ENCODE results near the gene ACVRL1.
A peak's percentile ranks its signal among the peaks of the same experiment; 100 is the strongest.

Gene ACVRL1

DNA sequence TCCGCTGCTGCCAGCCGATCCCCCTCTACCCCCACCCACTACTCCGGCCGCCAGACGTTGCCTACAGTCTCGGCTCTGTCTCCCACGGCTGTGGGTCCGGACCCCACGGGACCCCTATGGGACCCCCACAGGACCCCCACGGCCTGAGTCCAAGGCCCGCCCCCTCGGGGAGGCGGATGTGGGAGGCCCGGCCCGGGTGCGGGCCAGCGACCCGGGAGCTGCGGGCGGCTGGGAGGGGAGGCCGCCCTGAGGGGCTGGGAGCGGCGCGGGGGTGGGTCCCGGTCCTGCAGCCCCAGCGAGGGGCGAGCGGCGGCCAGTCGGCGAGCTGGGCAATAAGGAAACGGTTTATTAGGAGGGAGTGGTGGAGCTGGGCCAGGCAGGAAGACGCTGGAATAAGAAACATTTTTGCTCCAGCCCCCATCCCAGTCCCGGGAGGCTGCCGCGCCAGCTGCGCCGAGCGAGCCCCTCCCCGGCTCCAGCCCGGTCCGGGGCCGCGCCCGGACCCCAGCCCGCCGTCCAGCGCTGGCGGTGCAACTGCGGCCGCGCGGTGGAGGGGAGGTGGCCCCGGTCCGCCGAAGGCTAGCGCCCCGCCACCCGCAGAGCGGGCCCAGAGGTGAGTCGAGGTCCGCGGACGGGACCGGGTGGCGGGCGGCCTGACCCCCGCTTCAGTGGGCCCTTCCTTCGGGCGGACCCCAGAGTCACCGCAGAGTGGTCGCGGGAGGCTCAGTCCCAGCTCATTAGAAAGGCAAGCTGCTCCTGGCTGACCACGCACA lies at the start of gene ACVRL1:
Gene ACVRL1 (plus strand): TSS at position 422 of the 773 bp plus-strand sequence. CDS start 4,971 bp downstream, outside the sequence.
- no peak for DNase-seq

DNA sequence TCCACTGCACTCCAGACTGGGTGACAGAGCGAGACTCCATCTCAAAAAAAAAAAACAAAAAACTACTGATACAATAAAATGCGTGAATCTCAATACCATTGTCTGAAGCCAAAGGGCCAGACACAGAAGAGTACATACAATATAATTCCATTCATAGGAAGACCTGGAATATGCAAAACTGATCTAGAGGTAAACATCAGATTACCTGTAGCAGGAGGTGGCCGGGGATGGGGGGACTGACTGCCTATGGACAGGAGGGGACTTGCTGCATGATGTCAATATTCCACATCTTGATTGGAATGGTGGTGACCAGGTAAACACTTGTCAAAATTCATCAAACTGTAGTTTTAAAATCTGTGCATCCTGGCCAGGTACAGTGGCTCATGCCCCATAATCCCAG lies 46.3 kb upstream of the ACVRL1 start:
- DNase-seq: no peak

- DNase-seq: no peak
Measured at GRCh38 chr12:51862947-51863346, 44.4 kb upstream of the ACVRL1 start.

DNA sequence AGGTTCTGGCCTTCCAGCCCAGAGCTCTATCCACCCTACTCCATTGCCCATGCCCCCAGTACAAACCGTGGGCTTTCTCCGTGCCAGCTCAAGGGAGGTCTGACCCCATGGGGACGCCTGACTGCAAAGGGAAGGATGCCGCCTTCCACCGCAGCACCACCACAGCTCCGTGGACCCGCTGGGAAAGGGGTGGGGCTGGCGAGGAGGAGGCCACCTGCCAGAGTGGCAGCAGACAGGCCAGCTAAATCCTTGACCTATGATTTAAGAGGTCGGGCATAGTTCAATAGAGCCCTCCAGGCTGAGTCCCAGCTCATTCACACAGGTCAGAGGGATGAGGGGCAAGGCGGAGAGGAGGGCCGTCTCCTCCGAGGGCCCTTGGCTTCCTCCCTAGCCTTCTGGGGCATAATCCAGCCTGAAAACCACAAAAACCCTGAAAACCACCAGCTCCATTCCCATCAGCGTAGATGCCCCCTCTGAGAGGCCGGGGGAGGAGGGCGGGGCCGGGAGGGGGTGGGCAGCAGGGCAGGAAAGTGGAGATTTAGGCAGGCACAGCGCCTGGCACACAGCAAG lies 43.9 kb upstream of the ACVRL1 start:
- peak in 2 of 3 experiments; percentile 59 to 74 for DNase-seq

DNA sequence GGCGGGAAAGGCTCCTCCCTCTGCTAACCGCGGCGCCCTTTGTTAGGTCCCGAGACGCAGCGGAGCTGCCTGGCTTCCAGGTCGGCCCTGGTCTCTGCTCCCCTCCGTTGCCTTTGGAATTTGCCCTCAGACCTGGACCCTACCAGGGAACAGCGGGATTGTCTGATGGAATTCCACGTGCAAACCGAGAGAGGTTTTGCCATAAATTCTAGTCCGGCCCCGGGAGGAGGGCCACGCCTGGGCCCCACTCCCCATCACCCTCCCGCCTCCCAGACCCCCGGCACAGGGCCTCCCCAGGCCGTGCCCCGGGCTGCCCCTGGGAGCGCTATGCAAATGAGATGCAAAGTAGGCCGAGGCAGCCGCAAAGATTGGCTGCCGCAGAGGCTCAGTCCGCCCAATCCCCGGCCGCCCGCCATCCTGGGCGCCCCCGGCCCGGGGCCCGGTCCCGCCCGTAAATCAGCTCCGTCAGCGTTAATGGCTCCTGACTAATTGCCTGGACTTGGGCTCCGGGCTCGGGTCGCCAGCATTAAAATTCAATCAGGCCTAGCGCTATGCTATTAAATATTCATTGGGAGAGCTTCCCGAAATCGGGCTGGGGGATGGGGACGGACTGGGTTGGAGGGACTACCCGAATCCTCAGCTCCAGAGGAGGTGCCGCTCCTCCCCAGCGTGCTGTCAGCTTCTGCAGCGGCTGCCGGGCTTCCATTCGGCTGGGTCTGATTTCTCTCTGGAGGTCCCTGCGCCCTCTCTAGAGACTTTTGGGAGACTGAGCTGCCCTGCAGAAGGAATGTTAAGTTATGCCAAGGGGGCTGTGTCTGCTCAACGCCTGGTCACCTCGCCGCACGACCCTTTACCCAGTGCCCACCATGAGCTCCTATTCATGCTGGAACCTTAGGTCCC lies 43.1 kb upstream of the ACVRL1 start:
- peak in 2 of 3 experiments; percentile 72 to 84 for DNase-seq

DNA sequence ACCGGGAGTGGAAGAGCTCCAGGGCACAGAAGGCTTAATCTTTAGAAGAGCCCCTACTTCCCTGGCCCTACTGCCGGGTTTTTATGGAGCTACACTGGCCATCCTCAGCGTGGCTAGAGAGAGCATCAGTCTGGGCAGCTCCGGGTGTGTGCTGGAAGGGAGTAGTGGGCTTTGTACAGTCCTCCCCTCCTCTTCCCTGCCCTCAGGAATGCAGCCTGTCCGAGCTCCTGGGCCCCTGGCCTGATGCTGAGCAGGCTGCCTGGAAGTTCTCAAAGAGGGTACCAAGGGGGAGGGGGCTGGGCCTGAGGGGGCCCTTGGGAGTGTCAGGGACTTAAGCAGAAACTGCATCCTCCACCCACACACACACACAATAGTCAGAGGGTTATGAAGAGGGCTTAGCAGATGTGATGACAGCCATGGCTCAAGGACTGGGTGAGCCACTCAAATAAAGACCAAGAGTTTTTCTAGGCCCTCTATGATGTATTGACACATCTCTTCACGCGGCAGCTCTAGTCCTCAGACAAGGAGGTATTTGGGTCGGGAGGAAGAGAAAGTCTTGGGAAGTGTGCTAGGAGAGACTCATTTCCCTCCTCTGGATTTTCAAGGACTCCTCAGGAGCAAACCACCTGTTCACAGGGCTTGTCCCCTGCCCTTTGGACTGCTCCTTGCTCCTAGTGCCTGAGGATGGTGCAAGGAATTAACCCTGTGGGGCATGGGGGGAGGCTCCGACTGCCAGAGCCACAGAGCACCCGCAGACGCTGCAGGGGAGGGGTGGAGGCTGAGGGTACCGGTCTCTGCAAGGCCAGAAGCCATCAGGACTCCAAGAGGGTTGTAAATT lies 42.3 kb upstream of the ACVRL1 start:
- no peak for DNase-seq

DNA sequence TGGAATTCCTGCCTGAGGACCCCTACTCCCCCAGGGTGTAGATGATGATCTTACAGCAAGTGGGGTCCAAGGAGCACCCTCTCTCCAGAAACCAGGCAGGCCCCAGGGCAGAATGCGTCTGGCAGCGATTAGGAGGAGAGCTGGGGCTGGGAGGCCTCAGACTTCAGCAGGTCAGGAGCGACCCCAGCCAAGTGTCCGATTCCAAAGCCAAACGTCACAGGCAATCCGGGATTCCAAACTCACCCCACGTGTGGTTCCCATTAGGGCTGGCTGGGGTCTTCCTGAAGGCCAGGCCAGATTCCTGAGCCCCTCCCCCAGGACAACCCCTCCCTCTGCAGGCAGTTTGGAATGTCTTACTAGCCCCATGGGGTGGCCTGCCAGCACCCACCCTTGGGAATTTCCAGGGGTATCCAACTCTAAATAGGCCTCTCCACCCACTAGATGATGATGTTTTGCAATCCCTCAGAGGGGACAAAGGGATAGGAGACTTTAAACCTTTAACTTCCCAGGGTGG lies 41.5 kb upstream of the ACVRL1 start:
- no peak for DNase-seq

GRCh38 chr12:51866324-51866723 lies 41.0 kb upstream of the ACVRL1 start:
- no peak for DNase-seq

DNA sequence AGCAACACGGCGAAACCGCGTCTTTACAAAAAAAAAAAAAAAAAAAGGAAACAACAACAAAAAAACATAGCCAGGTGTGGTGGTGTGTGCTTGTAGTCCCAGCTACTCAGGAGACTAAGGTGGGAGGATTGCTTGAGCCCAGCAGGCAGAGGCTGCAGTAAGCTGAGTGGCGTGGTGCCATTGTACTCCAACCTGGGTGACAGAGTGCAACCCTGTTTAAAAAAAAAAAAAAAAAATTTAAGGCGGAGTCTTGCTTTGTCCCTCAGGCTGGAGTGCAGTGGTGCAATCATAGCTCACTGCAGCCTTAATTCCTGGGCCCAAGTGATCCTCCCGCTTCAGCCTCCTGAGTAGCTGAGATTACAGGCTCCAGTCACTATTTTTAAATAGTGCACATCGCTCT lies 40.5 kb upstream of the ACVRL1 start:
- DNase-seq: peak in 1 of 3 experiments; percentile 21

GRCh38 chr12:51867371-51867770 lies 39.9 kb upstream of the ACVRL1 start:
- no peak for DNase-seq

DNA sequence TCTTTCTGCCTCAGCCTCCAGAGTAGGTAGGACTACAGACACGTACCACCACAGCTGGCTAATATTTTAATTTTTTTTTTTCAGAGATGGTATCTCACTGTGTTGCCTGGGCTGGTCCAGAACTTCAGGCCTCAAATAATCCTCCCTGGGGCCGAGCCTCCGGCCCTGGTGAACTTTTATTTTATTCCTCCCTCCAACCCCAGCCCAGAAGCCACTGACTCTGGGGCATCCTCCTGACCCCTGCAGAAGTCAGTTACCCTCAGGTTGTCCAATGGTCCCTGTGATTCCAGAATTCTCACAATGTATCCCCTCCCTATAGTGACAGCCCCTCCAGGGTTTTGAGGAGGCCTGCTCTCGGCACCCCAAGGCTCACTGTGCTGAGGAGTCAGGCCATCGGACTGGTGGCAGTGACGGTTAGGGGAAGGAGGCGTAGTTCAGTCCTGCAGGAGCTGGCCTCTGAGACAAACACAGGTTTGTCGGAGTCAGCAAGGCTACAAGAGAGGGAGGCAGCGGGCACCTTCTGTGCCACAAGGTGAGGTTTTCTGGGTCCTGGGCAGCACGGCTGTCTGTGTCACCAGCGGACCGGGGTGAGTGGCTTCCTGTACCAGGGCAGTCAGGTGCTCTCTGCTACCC lies 39.4 kb upstream of the ACVRL1 start:
- no peak for DNase-seq

- DNase-seq: peak in 2 of 3 experiments; percentile 80 to 82
Measured at GRCh38 chr12:51868821-51869495, 38.3 kb upstream of the ACVRL1 start.

- DNase-seq: no peak
Measured at GRCh38 chr12:51869496-51869865, 37.8 kb upstream of the ACVRL1 start.

GRCh38 chr12:51869931-51870330 lies 37.4 kb upstream of the ACVRL1 start:
- no peak for DNase-seq

DNA sequence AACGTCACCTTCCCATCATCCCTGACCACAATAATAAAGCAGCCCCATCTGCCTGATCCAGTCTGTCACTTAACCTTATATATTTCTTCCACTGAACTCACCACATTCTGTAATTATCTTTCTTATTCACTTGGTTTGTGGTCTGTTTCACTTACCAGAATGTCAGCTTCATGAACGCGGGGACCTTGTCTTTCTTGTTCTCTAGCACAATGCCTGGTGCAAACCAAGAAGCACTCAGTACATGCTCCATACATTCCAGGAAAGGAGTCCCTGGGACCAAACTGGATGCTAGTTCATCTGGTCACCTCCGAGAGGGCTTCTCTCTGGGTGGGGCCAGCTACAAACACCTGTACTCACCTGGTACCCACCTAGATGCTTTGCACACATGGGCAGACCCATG lies 36.8 kb upstream of the ACVRL1 start:
- DNase-seq: no peak

- no peak for DNase-seq
Measured at GRCh38 chr12:51871126-51871525, 36.2 kb upstream of the ACVRL1 start.

DNA sequence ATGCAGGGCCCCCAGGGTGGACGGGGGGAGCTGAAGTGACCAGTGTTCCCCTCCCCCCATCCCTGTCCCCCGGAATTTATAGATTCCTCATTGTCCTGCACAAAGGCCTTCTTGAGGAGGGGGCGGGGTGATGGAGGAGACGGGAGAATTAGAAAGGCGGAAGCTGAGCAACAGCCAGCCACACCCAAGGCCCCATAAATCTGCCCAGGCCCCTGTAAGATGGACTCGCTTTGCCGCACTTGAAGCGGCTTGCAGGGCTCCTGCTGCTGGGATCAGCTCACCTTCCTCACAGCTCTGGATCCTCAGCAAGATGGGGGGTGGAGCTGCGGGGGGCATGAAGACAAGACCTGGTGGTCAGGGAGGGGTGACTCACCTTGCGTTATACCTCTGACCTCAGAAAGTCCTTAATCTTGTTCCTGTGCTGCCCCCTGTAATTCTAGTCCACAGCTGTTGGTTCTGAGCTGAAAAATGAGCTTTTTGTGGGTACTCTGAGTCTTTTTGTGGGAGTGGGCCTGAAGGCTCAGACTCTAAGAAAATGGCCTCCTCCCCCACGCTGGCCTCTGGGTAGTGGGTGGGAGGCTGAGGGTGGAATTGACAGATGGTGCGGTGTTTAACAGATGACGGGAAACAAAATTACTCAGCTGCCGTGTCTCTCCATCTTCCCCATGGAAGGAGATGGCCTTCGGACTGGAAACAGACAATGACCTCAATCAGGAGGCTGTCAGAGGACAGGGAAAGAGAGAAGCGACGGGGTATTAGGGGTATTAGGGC lies 35.2 kb upstream of the ACVRL1 start:
- DNase-seq: no peak

DNA sequence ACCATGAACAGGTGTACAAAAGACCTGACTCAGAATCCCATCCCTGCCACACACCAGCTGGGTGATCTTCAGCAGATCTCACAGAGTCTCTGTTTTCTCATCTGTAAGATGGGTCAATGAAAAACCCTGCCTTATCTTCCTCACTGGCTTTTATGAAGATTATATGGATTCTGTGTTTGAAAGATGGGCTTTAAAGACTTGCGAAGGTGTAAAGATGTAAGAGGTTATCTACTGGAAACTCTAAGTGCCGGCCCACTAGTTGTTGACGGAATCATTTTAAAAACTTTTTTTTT lies 34.7 kb upstream of the ACVRL1 start:
- no peak for DNase-seq

GRCh38 chr12:51873251-51873994 lies 33.9 kb upstream of the ACVRL1 start:
- DNase-seq: no peak

DNA sequence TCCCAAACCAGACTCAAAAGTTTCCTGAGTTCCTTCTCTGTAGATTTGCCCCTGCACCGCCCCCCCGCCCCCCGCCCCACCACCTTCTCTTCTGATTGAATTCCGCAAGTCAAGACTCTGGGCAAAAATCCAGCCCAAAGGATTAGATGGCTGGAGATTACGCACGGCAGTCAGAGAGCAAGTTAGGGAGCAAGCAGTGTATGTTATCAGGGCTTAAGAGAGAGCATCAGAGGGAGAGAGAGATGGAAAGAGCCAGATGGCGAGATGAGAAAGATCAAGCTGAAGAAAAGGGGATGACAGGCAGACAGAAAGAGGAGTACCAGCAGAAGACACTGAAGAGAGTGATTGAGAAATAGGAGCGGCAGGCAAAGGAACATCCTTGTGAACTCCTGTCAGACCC lies 33.3 kb upstream of the ACVRL1 start:
- no peak for DNase-seq
